Panc1 (cell line): ENCODE data around the gene MACROD2. TPM values are rescaled to one million over a fixed set of nuclear protein-coding genes. Genes with fewer than 3 reads are reported as not detected.

Source experiments
- ATAC-seq: fragments of 200-7000 bp; cut with Tn5 transposase; 2 replicates; pipeline ENCODE4 v1.9.1; 2020; ENCODE audit warnings: mild to moderate bottlenecking, moderate library complexity
- BruUV-seq: library from RNA; stranded (reverse); fragments of 400-500 nt; replicated peaks from 2 replicates; lab custom pipeline; 2021; lab: Mats Ljungman, UMichigan
- CTCF ChIA-PET: fragments of 300-600 bp; sonication (Branson Sonifier 250); formaldehyde crosslinking; loops from one replicate; lab custom pipeline; 2022; ENCODE audit warnings: antibody characterized with exemption; lab: Charles Lee
- POLR2A ChIA-PET: fragments of 300-600 bp; sonication (Branson Sonifier 250); formaldehyde crosslinking; loops from one replicate; lab custom pipeline; 2022; ENCODE audit warnings: antibody characterized with exemption; lab: Charles Lee
- DNase-seq: peaks from one replicate; pipeline ENCODE4 v3.0.0-alpha.2; 2010; ENCODE audit warnings: low read depth, low spot score
- H3K27ac ChIP-seq: 2 replicates; pipeline ENCODE4 v1.5.1; 2011; ENCODE audit warnings: mild to moderate bottlenecking, low read length, inconsistent platforms
- H3K27me3 ChIP-seq: fragments of 200-500 bp; sonication (Bioruptor generic); 2 replicates; pipeline ENCODE4 v1.6.0; 2014; ENCODE audit warnings: low read length, inconsistent platforms; ENCODE audit not compliant: control insufficient read depth, insufficient read depth
- H3K36me3 ChIP-seq: fragments of 200-500 bp; sonication (Bioruptor generic); 2 replicates; pipeline ENCODE4 v1.5.1; 2014; ENCODE audit warnings: inconsistent platforms, mild to moderate bottlenecking, low read length, moderate library complexity; ENCODE audit not compliant: control insufficient read depth, insufficient read depth
- H3K4me1 ChIP-seq: 2 replicates; pipeline ENCODE4 v1.5.1; 2011; ENCODE audit warnings: inconsistent platforms, mild to moderate bottlenecking, low read length, moderate library complexity; ENCODE audit not compliant: control insufficient read depth, insufficient read depth
- H3K4me3 ChIP-seq, 2 experiments: 2 replicates each; pipeline ENCODE4 v1.5.1; 2011 to 2012; ENCODE audit warnings: low read depth in 2 of 2, low read length in 2 of 2, mild to moderate bottlenecking in 2 of 2, inconsistent platforms in 1 of 2, moderate library complexity in 1 of 2
- H3K9me3 ChIP-seq: fragments of 200-500 bp; sonication (Bioruptor generic); 2 replicates; pipeline ENCODE4 v1.5.1; 2014; ENCODE audit warnings: low read depth, mild to moderate bottlenecking, inconsistent platforms, low read length, moderate library complexity; ENCODE audit not compliant: control insufficient read depth, insufficient read depth
- POLR2AphosphoS5 ChIP-seq: IDR thresholded peaks from 2 replicates; pipeline ENCODE4 v1.6.1; 2012; ENCODE audit warnings: mild to moderate bottlenecking, low read depth, low read length, moderate library complexity
- SIN3A ChIP-seq: IDR thresholded peaks from 2 replicates; pipeline ENCODE4 v1.6.1; 2012; ENCODE audit warnings: low read depth, mild to moderate bottlenecking, low read length, moderate library complexity, borderline replicate concordance; ENCODE audit not compliant: insufficient read depth
- TCF7L2 ChIP-seq: IDR thresholded peaks from 2 replicates; pipeline ENCODE4 v1.6.1; 2011; ENCODE audit warnings: mild to moderate bottlenecking, low read depth, low read length, inconsistent platforms
- in situ Hi-C: cut with HindIII; loops from 2 replicates; pipeline ENCODE4 v1.10.0; 2016; ENCODE audit warnings: low sequenced_read_pairs, low pct_unique_long_range_greater_than_20kb
- intact Hi-C: fragments of 100-400 bp; cut with micrococcal nuclease; formaldehyde crosslinking; loops from one replicate; pipeline ENCODE4 v1.10.0; 2022; ENCODE audit not compliant: unreplicated experiment
- total RNA-seq: library from RNA; stranded (reverse); gene quantifications from one replicate; pipeline ENCODE4 v1.2.1, GENCODE V29; 2021; ENCODE audit not compliant: unreplicated experiment
- TF ChIP-seq, protein P1 (sequence below): fragments of 450-650 bp; IDR thresholded peaks from 2 replicates; pipeline ENCODE4 v1.5.1; 2017; ENCODE audit warnings: mild to moderate bottlenecking
- TF ChIP-seq, protein P2 (sequence below), 2 experiments: IDR thresholded peaks; 2 replicates each; pipeline ENCODE4 v1.6.1; 2011 to 2012; ENCODE audit warnings: low read depth in 2 of 2, control low read depth in 1 of 2, low read length in 1 of 2, mild to moderate bottlenecking in 1 of 2, moderate library complexity in 1 of 2; ENCODE audit not compliant: insufficient read depth in 1 of 2

MACROD2 gene
- total RNA-seq, 1 experiment from 2014 or later: 1.2 TPM

DNA sequence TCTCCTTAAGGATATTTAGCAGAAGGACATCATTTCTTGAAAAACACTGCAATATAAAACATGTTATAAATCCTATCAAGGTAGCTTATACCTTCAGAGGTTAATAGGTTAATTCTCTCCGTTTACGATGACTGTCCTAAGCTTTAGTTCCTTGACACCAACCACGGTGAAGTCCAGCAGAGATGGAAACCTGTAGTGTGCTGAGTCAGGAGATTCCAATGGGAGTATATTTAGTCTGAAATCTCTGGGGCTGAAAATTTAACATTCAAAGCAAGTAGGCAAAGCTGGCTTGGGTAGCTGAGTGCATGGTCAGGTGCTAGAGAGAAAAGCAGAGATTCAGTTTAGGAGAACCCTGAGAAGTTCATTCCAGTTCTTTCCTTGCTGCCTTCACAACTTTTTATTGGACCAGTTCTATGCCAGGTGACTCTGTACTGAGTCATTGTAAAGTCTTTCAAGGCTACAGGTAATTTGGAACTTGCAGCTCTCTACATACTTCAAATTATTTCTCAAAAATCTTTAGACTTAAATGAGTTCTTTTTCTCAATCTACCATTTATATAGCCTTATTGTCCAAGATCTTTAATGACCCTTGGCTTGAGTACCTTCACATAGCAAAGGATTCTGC is 1351.5 kb downstream of the MACROD2 start:
- intact Hi-C loops (no loop called here), in situ Hi-C loops (no loop called here)
- ATAC-seq: no peak
- TF ChIP-seq SIN3A (no peak), POLR2AphosphoS5 (no peak), TCF7L2 (no peak)
- TF ChIP-seq, protein P1, sequence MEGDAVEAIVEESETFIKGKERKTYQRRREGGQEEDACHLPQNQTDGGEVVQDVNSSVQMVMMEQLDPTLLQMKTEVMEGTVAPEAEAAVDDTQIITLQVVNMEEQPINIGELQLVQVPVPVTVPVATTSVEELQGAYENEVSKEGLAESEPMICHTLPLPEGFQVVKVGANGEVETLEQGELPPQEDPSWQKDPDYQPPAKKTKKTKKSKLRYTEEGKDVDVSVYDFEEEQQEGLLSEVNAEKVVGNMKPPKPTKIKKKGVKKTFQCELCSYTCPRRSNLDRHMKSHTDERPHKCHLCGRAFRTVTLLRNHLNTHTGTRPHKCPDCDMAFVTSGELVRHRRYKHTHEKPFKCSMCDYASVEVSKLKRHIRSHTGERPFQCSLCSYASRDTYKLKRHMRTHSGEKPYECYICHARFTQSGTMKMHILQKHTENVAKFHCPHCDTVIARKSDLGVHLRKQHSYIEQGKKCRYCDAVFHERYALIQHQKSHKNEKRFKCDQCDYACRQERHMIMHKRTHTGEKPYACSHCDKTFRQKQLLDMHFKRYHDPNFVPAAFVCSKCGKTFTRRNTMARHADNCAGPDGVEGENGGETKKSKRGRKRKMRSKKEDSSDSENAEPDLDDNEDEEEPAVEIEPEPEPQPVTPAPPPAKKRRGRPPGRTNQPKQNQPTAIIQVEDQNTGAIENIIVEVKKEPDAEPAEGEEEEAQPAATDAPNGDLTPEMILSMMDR: no peak
- TF ChIP-seq, protein P2, sequence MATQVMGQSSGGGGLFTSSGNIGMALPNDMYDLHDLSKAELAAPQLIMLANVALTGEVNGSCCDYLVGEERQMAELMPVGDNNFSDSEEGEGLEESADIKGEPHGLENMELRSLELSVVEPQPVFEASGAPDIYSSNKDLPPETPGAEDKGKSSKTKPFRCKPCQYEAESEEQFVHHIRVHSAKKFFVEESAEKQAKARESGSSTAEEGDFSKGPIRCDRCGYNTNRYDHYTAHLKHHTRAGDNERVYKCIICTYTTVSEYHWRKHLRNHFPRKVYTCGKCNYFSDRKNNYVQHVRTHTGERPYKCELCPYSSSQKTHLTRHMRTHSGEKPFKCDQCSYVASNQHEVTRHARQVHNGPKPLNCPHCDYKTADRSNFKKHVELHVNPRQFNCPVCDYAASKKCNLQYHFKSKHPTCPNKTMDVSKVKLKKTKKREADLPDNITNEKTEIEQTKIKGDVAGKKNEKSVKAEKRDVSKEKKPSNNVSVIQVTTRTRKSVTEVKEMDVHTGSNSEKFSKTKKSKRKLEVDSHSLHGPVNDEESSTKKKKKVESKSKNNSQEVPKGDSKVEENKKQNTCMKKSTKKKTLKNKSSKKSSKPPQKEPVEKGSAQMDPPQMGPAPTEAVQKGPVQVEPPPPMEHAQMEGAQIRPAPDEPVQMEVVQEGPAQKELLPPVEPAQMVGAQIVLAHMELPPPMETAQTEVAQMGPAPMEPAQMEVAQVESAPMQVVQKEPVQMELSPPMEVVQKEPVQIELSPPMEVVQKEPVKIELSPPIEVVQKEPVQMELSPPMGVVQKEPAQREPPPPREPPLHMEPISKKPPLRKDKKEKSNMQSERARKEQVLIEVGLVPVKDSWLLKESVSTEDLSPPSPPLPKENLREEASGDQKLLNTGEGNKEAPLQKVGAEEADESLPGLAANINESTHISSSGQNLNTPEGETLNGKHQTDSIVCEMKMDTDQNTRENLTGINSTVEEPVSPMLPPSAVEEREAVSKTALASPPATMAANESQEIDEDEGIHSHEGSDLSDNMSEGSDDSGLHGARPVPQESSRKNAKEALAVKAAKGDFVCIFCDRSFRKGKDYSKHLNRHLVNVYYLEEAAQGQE (IDR thresholded peaks at IDR 0.05; ENCODE audit: insufficient read depth in 1 of 2, low read depth in 2 of 2, low read length in 1 of 2): no peak
- no peak for DNase-seq
- Histone ChIP-seq H3K9me3 (no peaks in the 10 kb centered on the region), H3K4me3 (no peak overlapping the region), H3K4me1 (no peaks in the 10 kb centered on the region), H3K36me3 (no peaks in the 10 kb centered on the region), H3K27ac (no peak overlapping the region), H3K27me3 (no peaks in the 10 kb centered on the region)
- POLR2A ChIA-PET: no interaction called here
- no TSS peak for BruUV-seq
- CTCF ChIA-PET: no interaction called here

DNA sequence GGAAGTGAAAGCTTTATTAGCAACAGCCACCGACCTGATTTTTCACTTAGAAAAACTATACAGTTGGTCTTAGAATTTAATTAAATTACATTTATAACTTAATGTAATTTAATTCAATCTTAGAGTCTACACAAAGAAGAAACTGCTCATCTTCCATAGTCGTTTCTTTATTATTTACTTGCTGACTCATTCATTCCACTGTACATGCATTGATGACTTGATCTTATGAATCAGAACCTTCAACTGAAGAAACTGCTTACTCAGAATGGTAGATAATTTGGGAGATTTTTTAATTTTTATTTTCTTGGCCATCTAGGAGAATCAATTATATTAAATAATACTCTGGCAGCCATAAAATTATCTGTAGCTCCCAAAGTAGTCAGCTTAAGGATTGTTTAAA is 1363.7 kb downstream of the MACROD2 start:
- BruUV-seq: no TSS peak
- Histone ChIP-seq H3K4me1 (no peaks in the 10 kb centered on the region), H3K4me3 (no peak overlapping the region), H3K27me3 (no peaks in the 10 kb centered on the region), H3K36me3 (no peaks in the 10 kb centered on the region), H3K9me3 (no peaks in the 10 kb centered on the region), H3K27ac (no peak overlapping the region)
- POLR2A ChIA-PET: no interaction called here
- in situ Hi-C loops (no loop called here), intact Hi-C loops (no loop called here)
- DNase-seq (peak; percentile 13), ATAC-seq (no peak)
- TF ChIP-seq POLR2AphosphoS5 (no peak), TCF7L2 (no peak), SIN3A (no peak)
- TF ChIP-seq, protein P1: no peak
- TF ChIP-seq, protein P2 (IDR thresholded peaks at IDR 0.05; ENCODE audit: insufficient read depth in 1 of 2, low read depth in 2 of 2, low read length in 1 of 2): no peak
- CTCF ChIA-PET: no interaction called here
